Spleen (tissue), 11 donors: ENCODE measurements around the gene MTMR10. TPM values are rescaled to one million over a fixed set of nuclear protein-coding genes. Genes with fewer than 3 reads are reported as not detected.
A peak's percentile ranks its signal among the peaks of the same experiment; 100 is the strongest.

Experiments
- DNase-seq: peaks from one replicate; pipeline ENCODE4 v3.0.0-alpha.2; 2020
- H3K27ac ChIP-seq, 8 donors: fragments of 200-600 bp; sonication (generic) in 7 of 8; 1 replicate in 4 of 8; 2 replicates in 4 of 8; pipeline versions ENCODE4 v1.5.0 to v1.8.0; 2016 to 2021; ENCODE audit warnings: inconsistent platforms in 4 of 8, mild to moderate bottlenecking in 4 of 8, moderate library complexity in 1 of 8
- H3K27me3 ChIP-seq, 7 donors: fragments of 200-600 bp; sonication (generic) in 6 of 7; replicated peaks in 1 of 7; 1 replicate in 4 of 7; 2 replicates in 3 of 7; pipeline versions ENCODE4 v1.5.0 to v1.8.0; 2016 to 2021; ENCODE audit warnings: inconsistent platforms in 3 of 7, mild to moderate bottlenecking in 1 of 7
- H3K36me3 ChIP-seq, 6 donors: fragments of 200-600 bp; sonication (generic) in 5 of 6; 1 replicate in 4 of 6; 2 replicates in 2 of 6; pipeline versions ENCODE4 v1.5.0 to v1.8.0; 2016 to 2021; ENCODE audit warnings: inconsistent platforms in 2 of 6
- H3K4me1 ChIP-seq, 6 donors: fragments of 200-600 bp; sonication (generic) in 5 of 6; 1 replicate in 3 of 6; 2 replicates in 3 of 6; pipeline versions ENCODE4 v1.5.0 to v1.8.0; 2016 to 2021; ENCODE audit warnings: inconsistent platforms in 3 of 6
- H3K4me3 ChIP-seq, 8 donors: fragments of 200-600 bp; sonication (generic) in 7 of 8; 1 replicate in 4 of 8; 2 replicates in 4 of 8; pipeline versions ENCODE4 v1.5.0 to v1.8.0; 2016 to 2021; ENCODE audit warnings: inconsistent platforms in 4 of 8, mild to moderate bottlenecking in 4 of 8, moderate library complexity in 2 of 8
- H3K9me3 ChIP-seq, 8 donors: fragments of 200-600 bp; sonication (generic) in 7 of 8; 1 replicate in 4 of 8; 2 replicates in 4 of 8; pipeline versions ENCODE4 v1.5.0 to v1.8.0; 2016 to 2021; ENCODE audit warnings: inconsistent platforms in 4 of 8
- POLR2A ChIP-seq, 3 donors: fragments of 450-650 bp; IDR thresholded peaks; one replicate each; pipeline ENCODE4 v1.5.1; 2017; ENCODE audit warnings: antibody characterized with exemption in 3 of 3, mild to moderate bottlenecking in 1 of 3
- POLR2AphosphoS5 ChIP-seq, 3 donors: sonication (generic); formaldehyde crosslinking; IDR thresholded peaks; one replicate each; pipeline ENCODE4 v1.5.1; 2017; ENCODE audit warnings: antibody characterized with exemption in 3 of 3
- WGBS, 5 donors: extraction: QIAGEN DNeasy Blood & Tissue Kit in 3 of 5; methylation state at CpG; one replicate each; pipeline versions ENCODE4 v1.1.5 to v1.1.7; 2013 to 2018; 5-methylcytosine and 5-hydroxymethylcytosine counted together
- intact Hi-C: fragments of 100-400 bp; cut with DNase I; formaldehyde crosslinking; loops from one replicate; pipeline ENCODE4 v1.15.0; 2023; ENCODE audit warnings: low total_unique reads
- polyA plus RNA-seq, 3 donors: library from polyadenylated mRNA; stranded (reverse); fragments of 200-250 nt; gene quantifications; one replicate each; pipeline ENCODE4 v1.2.1, GENCODE V29; 2013
- total RNA-seq, 7 donors: library from RNA; depleted of rRNA in 3 of 7; stranded (reverse); fragments of >200 nt in 3 of 7; fragmentation: NEBNext Ultra II Directional in 4 of 7; extraction: Animal tissue kit (Norgen Biotek cat#: 25700) in 4 of 7; gene quantifications; one replicate each; pipeline versions ENCODE4 v1.1.0 to v1.2.1, GENCODE V29; 2016 to 2021
- TF ChIP-seq, protein P1 (sequence below), 11 experiments: fragments of 200-600 bp in 7 of 11; fragments of 450-650 bp in 4 of 11; sonication (generic) in 4 of 11; IDR thresholded peaks in 8 of 11; conservative IDR thresholded peaks in 3 of 11; 1 replicate in 7 of 11; 2 replicates in 4 of 11; pipeline versions ENCODE4 v1.4.0 to v1.8.0; 2016 to 2021; ENCODE audit warnings: antibody characterized with exemption in 11 of 11, inconsistent platforms in 4 of 11, mild to moderate bottlenecking in 1 of 11
- donor health status: healthy with polysubstance abuse.
- donor health status: DM: no; HTN: no; CAD: no; lungs with moderate emphysema.
- donor health status: DM: no; HTN: no; CAD: no.
- donor health status: Bipolar disorder and iron deficiency.
- donor health status: healthy.
- donor health status: DM: no; HTN: no; CAD: no.
- donor health status: DM: yes; HTN: yes; CAD: no.

Gene MTMR10
- total and polyA plus RNA-seq, 10 donors, result 8.2 to 67.9 (median 48.3) TPM

DNA sequence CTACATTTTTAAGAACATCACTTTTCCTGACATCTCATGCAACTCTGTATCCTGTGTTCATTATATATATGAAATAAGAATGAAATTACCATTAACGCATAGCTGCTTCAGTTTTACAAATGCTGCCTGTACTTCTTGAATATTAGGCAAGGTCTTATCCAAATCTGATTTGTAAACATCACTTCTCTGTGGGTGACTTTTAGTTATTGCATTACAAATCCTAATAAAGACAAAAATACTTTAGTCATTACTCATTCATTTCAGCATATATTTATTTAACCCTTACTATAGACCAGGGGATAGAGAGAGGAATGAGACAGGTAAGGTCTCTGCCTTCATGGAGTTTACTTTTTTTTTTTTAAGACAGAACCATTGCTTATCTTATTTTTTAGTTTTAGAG lies 36.8 kb downstream of the MTMR10 start:
- WGBS, 5 donors, result 94 to 100% (median 98%) methylated on average over 1 of the region's 1 CpG
- TF ChIP-seq POLR2A (IDR thresholded peaks at IDR 0.05) (no peak), POLR2AphosphoS5 (IDR thresholded peaks at IDR 0.05) (no peak)
- TF ChIP-seq, protein P1, sequence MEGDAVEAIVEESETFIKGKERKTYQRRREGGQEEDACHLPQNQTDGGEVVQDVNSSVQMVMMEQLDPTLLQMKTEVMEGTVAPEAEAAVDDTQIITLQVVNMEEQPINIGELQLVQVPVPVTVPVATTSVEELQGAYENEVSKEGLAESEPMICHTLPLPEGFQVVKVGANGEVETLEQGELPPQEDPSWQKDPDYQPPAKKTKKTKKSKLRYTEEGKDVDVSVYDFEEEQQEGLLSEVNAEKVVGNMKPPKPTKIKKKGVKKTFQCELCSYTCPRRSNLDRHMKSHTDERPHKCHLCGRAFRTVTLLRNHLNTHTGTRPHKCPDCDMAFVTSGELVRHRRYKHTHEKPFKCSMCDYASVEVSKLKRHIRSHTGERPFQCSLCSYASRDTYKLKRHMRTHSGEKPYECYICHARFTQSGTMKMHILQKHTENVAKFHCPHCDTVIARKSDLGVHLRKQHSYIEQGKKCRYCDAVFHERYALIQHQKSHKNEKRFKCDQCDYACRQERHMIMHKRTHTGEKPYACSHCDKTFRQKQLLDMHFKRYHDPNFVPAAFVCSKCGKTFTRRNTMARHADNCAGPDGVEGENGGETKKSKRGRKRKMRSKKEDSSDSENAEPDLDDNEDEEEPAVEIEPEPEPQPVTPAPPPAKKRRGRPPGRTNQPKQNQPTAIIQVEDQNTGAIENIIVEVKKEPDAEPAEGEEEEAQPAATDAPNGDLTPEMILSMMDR (IDR thresholded peaks at IDR 0.05 in 8 of 11, conservative IDR thresholded peaks at IDR 0.05 in 3 of 11), result no peak
- Histone ChIP-seq H3K9me3 (peaks cover 0 to 4% (median 0%) of the 10 kb centered on the region in 8 donors), H3K36me3 (peaks cover 0 to 100% (median 92%) of the 10 kb centered on the region in 6 donors), H3K4me3 (no peak overlapping the region), H3K4me1 (peaks cover 0 to 19% (median 2%) of the 10 kb centered on the region in 6 donors), H3K27ac (peak overlapping the region in 1 of 8 donors; percentile 10), H3K27me3 (no peaks in the 10 kb centered on the region)
- no peak for DNase-seq
- intact Hi-C loops, result no loop called here

DNA sequence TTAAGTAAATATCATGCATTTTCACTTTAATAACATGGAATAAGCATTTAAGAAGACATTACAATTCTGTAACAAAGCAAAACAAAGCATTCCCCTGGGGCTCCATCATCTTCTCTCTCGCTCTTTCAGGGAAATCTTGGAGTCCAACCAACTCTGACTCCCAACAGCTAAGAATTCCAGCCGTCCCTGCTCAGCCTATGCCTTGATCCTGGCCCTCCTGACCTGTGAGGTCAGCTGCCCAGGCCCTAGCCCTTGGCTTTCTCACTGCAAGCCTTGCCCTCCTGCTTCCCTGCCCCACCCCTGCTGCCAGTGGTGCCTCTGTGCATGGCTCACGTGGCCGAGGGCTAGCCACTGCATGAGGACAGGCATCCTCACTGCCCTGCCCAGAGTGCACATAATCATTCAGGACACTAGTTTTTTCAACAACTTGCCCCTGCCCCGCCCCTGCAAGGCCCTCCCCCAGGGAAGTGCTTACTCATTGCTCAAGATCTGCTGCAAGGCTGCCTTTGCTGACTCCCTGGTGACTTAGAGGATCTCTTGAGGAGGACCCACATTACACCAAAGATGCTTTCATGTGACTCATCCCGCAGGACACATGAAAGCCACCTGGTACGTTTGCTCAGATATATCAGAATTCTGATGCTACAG lies 37.6 kb downstream of the MTMR10 start:
- Histone ChIP-seq H3K9me3 (peaks cover 0 to 11% (median 0%) of the 10 kb centered on the region in 8 donors), H3K36me3 (peaks cover 0 to 100% (median 92%) of the 10 kb centered on the region in 6 donors), H3K4me1 (peaks cover 0 to 19% (median 2%) of the 10 kb centered on the region in 6 donors), H3K4me3 (no peak overlapping the region), H3K27ac (peak overlapping the region in 3 of 8 donors; percentile 10 to 56 (median 54)), H3K27me3 (no peaks in the 10 kb centered on the region)
- WGBS, 5 donors, result 70 to 84% (median 77%) methylated on average over 7 of the region's 7 CpGs
- TF ChIP-seq, protein P1 (IDR thresholded peaks at IDR 0.05 in 8 of 11, conservative IDR thresholded peaks at IDR 0.05 in 3 of 11), result no peak
- peak in 2 of 3 donors; percentile 32 to 68 for TF ChIP-seq POLR2AphosphoS5 (IDR thresholded peaks at IDR 0.05)
- TF ChIP-seq POLR2A (IDR thresholded peaks at IDR 0.05), result no peak
- intact Hi-C loops, result no loop called here
- DNase-seq, result peak; percentile 77

DNA sequence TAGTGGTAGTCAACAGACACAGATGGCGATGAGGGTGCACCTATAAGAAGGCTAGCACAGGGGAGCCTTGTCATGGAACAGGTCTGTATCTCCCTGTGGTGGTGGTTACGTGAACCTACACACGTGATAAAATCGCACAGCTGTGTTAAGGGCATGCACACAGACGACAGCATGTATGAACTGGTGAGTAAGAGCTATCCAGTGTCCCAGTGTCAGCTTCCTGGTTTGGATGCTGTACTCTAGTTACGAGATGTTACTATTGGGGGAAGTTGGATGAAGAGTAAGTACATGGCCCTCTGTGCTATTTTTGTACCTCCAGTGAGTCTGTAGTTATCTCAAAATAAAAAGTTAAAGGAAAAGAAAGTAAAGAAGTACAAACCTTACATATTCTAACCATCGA lies 38.2 kb downstream of the MTMR10 start:
- intact Hi-C loops, result no loop called here
- Histone ChIP-seq H3K4me3 (no peak overlapping the region), H3K36me3 (peaks cover 0 to 100% (median 92%) of the 10 kb centered on the region in 6 donors), H3K4me1 (peaks cover 0 to 17% (median 2%) of the 10 kb centered on the region in 6 donors), H3K27me3 (no peaks in the 10 kb centered on the region), H3K9me3 (peaks cover 0 to 11% (median 0%) of the 10 kb centered on the region in 8 donors), H3K27ac (no peak overlapping the region)
- DNase-seq, result no peak
- 93 to 97% (median 94%) methylated on average over 7 of the region's 7 CpGs for WGBS, 5 donors
- TF ChIP-seq POLR2A (IDR thresholded peaks at IDR 0.05), result no peak

DNA sequence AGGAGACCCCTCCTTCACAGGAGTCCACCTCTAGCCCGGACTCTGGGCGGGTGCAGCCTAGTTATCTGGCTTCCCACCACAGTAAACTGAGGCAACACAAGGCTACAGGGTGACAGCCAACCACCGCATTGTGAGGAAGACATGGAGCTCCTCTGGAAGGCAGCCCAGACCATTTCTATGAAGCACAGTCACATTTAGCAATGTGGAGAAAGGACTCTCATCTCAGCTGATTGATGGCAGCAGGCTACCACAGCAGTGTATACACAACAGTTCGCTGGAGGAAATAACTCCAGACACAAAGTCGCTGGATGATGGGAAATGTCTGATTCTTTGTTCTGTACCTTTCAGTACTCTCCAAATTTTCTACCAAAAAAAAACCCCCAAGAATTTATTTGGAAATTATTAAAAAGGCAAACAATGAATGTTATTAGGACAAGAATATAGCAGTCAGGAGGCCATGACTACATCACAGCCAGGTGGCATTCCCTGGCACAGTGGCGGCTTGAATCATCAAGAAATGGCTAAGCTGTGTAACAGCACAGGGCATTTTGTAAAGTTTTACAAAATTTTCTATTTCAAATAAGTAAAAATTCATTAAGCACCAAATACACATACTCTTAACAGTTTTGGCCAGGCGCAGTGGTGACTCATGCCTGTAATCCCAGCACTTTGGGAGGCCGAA lies 47.6 kb downstream of the MTMR10 start:
- Histone ChIP-seq H3K9me3 (no peaks in the 10 kb centered on the region), H3K27ac (no peak overlapping the region), H3K4me1 (no peaks in the 10 kb centered on the region), H3K4me3 (no peak overlapping the region), H3K36me3 (peaks cover 0 to 100% (median 97%) of the 10 kb centered on the region in 6 donors), H3K27me3 (no peaks in the 10 kb centered on the region)
- WGBS, 5 donors, result 88 to 96% (median 94%) methylated on average over 8 of the region's 8 CpGs
- intact Hi-C loops, result loop anchor here (10.0 kb wide), 1 partner anchor 181 kb away; no protein-coding TSS in a partner anchor
- TF ChIP-seq POLR2A (IDR thresholded peaks at IDR 0.05), result no peak
- TF ChIP-seq POLR2AphosphoS5 (IDR thresholded peaks at IDR 0.05), result no peak
- TF ChIP-seq, protein P1 (IDR thresholded peaks at IDR 0.05 in 8 of 11, conservative IDR thresholded peaks at IDR 0.05 in 3 of 11), result no peak
- DNase-seq, result no peak
